ENCODE results near the gene ASXL1. TPM values are rescaled to one million over a fixed set of nuclear protein-coding genes. Genes with fewer than 3 reads are reported as not detected.

The ASXL1 gene
- polyA plus RNA-seq, 1 of the 3 experiments (the other 2 are of a cell fraction) = 36.6 TPM

DNA sequence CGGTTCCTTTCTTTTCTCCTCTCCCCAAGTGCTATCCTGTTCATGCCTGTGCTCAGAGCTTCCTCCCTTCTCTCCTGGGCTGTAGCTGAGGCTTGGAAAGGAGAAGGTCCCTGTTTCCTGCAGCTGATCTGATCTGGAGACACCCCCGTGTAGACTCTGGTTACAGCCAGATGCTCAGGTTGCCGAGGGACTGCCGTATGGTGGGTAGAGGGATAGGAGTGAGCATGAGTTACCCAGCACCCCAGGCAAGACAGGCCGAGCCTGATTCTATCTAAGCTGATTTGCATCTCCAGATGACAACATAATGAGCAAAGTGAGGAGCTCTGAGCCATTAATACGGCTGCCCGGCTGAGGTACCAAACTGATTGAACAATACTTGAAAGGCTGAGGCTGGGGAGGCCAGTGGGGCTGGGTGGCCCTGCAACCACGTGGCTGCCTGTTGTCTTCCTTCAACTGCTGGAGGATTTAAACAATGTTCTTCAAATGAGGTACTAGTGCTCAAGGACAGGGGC lies 91.8 kb downstream of the ASXL1 start (continued):
- TF ChIP-seq MXI1 (IDR thresholded peaks at IDR 0.05; ENCODE audit: low read depth, low read length) = peak; percentile 97

GRCh38 chr20:32450484-32451061 lies 92.4 kb downstream of the ASXL1 start:
- ChIA-PET CTCF (interaction anchor here (0.6 to 1.9 kb wide), 8 partner anchors 9 to 190 kb away, joined by 3 to 6 read pairs (median 4); no protein-coding TSS in a partner anchor), POLR2A (interaction anchor here (0.5 to 2.0 kb wide), 7 partner anchors 33 to 341 kb away, joined by 3 to 11 read pairs (median 3); partner anchors contain the start of gene ASXL1)
- WGBS (ENCODE audit: low lambda C conversion rate) = 89% methylated on average over 7 of the region's 9 CpGs
- no peak for TF ChIP-seq EZH2phosphoT487 (IDR thresholded peaks at IDR 0.05; ENCODE audit: borderline replicate concordance, low read depth)
- no peak for TF ChIP-seq SMC3 (IDR thresholded peaks at IDR 0.05; ENCODE audit: low read depth, low read length)
- TF ChIP-seq USF2 (IDR thresholded peaks at IDR 0.05; ENCODE audit: borderline replicate concordance, low read depth, low read length) = no peak
- no peak for TF ChIP-seq REST (IDR thresholded peaks at IDR 0.05; ENCODE audit: low read depth, low read length)
- no peak for TF ChIP-seq GATA2 (CRISPR knock-in tag; IDR thresholded peaks at IDR 0.05)
- no peak for TF ChIP-seq ZBTB33 (IDR thresholded peaks at IDR 0.05; ENCODE audit: borderline replicate concordance, low read depth)
- H3K36me3 ChIP-seq (replicated peaks in 1 of 2; ENCODE audit: control insufficient read depth in 1 of 2, insufficient read depth in 2 of 2, low read length in 1 of 2) = peaks cover 7 to 74% of the 10 kb centered on the region in 2 experiments
- no peak overlapping the region for H2AFZ ChIP-seq (ENCODE audit: low read depth)
- H3K9me3 ChIP-seq = no peaks in the 10 kb centered on the region
- no peaks in the 10 kb centered on the region for H3F3A ChIP-seq (replicated peaks; ENCODE audit: insufficient read depth)
- no peaks in the 10 kb centered on the region for H3K9me2 ChIP-seq
- no peaks in the 10 kb centered on the region for H3K27me3 ChIP-seq (ENCODE audit: insufficient read depth)
- peaks cover 15% of the 10 kb centered on the region; the same call in 1 of the 2 replicates for H4K20me1 ChIP-seq (ENCODE audit: insufficient read depth)
- H3K79me2 ChIP-seq (ENCODE audit: insufficient read depth) = peaks cover 13% of the 10 kb centered on the region; the same call in 1 of the 2 replicates
- H3K4me2 ChIP-seq = no peak overlapping the region
- DNase-seq = no peak
- H3K4me3 ChIP-seq (ENCODE audit: low read depth in 2 of 2, low read length in 1 of 2) = no peak overlapping the region
- H3K27ac ChIP-seq (ENCODE audit: low read depth in 2 of 2, low read length in 1 of 2) = peak overlapping the region in 1 of 2 experiments; percentile 98; a peak in 2 of 4 replicates
- H3K4me1 ChIP-seq (ENCODE audit: control insufficient read depth in 1 of 2, insufficient read depth in 2 of 2, low read depth in 1 of 2, low read length in 1 of 2) = peaks cover 0 to 100% of the 10 kb centered on the region in 2 experiments; a peak in 2 of 4 replicates
- no peak overlapping the region for H3K9ac ChIP-seq
